OCI-LY7 (cell line): Measurements from ENCODE around the gene FBXO42. TPM values are rescaled to one million over a fixed set of nuclear protein-coding genes. Genes with fewer than 3 reads are reported as not detected.

ENCODE experiments used
- BruUV-seq: library from RNA; stranded (reverse); fragments of 400-500 nt; replicated peaks from 2 replicates; lab custom pipeline; 2021; lab: Mats Ljungman, UMichigan
- CTCF ChIA-PET: fragments of 300-600 bp; sonication (Branson Sonifier 250); formaldehyde crosslinking; loops from one replicate; lab custom pipeline; 2022; ENCODE audit warnings: antibody characterized with exemption; ENCODE audit not compliant: unreplicated experiment; lab: Charles Lee
- POLR2A ChIA-PET: fragments of 300-600 bp; sonication (Branson Sonifier 250); formaldehyde crosslinking; loops from one replicate; lab custom pipeline; 2022; ENCODE audit warnings: antibody characterized with exemption; lab: Charles Lee
- DNase-seq: peaks from one replicate; pipeline ENCODE4 v3.0.0-alpha.2; 2015; ENCODE audit warnings: low spot score
- H2AFZ ChIP-seq: fragments of 200-600 bp; sonication (generic), shearing (Covaris generic); 2 replicates; pipeline ENCODE4 v1.6.1; 2014; ENCODE audit warnings: mild to moderate bottlenecking, antibody characterized with exemption, low read length, moderate library complexity
- H3K27ac ChIP-seq: fragments of 200-600 bp; sonication (generic); 2 replicates; pipeline ENCODE4 v1.5.1; 2014; ENCODE audit warnings: mixed run types, low read depth, mild to moderate bottlenecking, moderate library complexity, low read length, inconsistent platforms; ENCODE audit not compliant: poor library complexity, severe bottlenecking
- H3K36me3 ChIP-seq: fragments of 200-600 bp; sonication (generic); 2 replicates; pipeline ENCODE4 v1.6.1; 2014; ENCODE audit warnings: mild to moderate bottlenecking, antibody characterized with exemption, low read length, moderate library complexity, mixed read lengths; ENCODE audit not compliant: insufficient read depth
- H3K4me1 ChIP-seq: fragments of 200-600 bp; sonication (generic); 2 replicates; pipeline ENCODE4 v1.5.1; 2014; ENCODE audit warnings: mild to moderate bottlenecking, low read length; ENCODE audit not compliant: insufficient read depth, poor library complexity, severe bottlenecking
- H3K4me2 ChIP-seq: fragments of 200-600 bp; sonication (generic); 2 replicates; pipeline ENCODE4 v1.6.1; 2014; ENCODE audit warnings: mild to moderate bottlenecking, low read length
- H3K4me3 ChIP-seq: fragments of 200-600 bp; sonication (generic); 2 replicates; pipeline ENCODE4 v1.5.1; 2014; ENCODE audit warnings: mild to moderate bottlenecking, low read depth, low read length; ENCODE audit not compliant: poor library complexity, severe bottlenecking
- H3K79me2 ChIP-seq: fragments of 200-600 bp; sonication (generic); 2 replicates; pipeline ENCODE4 v1.6.1; 2016; ENCODE audit warnings: low read depth, mild to moderate bottlenecking, low read length, moderate library complexity, mixed read lengths; ENCODE audit not compliant: insufficient read depth
- H3K9me2 ChIP-seq: fragments of 200-600 bp; sonication (generic); 2 replicates; pipeline ENCODE4 v1.6.1; 2016; ENCODE audit warnings: mild to moderate bottlenecking, low read length, mixed read lengths; ENCODE audit not compliant: insufficient read depth
- H3K9me3 ChIP-seq: fragments of 200-600 bp; sonication (generic); 2 replicates; pipeline ENCODE4 v1.6.1; 2014; ENCODE audit warnings: mild to moderate bottlenecking, mixed run types, low read length, mixed read lengths
- H4K20me1 ChIP-seq: fragments of 200-600 bp; sonication (generic); 2 replicates; pipeline ENCODE4 v1.6.1; 2014; ENCODE audit warnings: mild to moderate bottlenecking, antibody characterized with exemption, low read length, moderate library complexity, mixed read lengths; ENCODE audit not compliant: insufficient read depth
- CTCF ChIP-seq: fragments of 200-600 bp; sonication (generic); conservative IDR thresholded peaks from 2 replicates; pipeline ENCODE4 v1.5.1; 2014; ENCODE audit warnings: mild to moderate bottlenecking, antibody characterized with exemption, low read length, moderate library complexity, mixed read lengths
- EZH2phosphoT487 ChIP-seq: fragments of 200-600 bp; sonication (generic); IDR thresholded peaks from 2 replicates; pipeline ENCODE4 v1.6.1; 2018; ENCODE audit warnings: low read depth, borderline replicate concordance, mild to moderate bottlenecking, mixed run types, antibody characterized with exemption, low read length, moderate library complexity, mixed read lengths
- intact Hi-C: fragments of 100-400 bp; cut with micrococcal nuclease; formaldehyde crosslinking; loops from one replicate; pipeline ENCODE4 v1.10.0; 2022; ENCODE audit not compliant: unreplicated experiment
- total RNA-seq, 2 experiments: library from RNA; depleted of rRNA in 1 of 2; stranded (reverse); fragments of >200 nt in 1 of 2; shearing (Covaris generic) in 1 of 2; gene quantifications; 2 replicates each; pipeline ENCODE4 v1.2.3, GENCODE V29; 2014 to 2022

The FBXO42 gene
- total RNA-seq, 2 experiments from 2014 or later, result 20.0 to 22.9 TPM

- H2AFZ ChIP-seq, result no peak overlapping the region
- H3K79me2 ChIP-seq, result no peaks in the 10 kb centered on the region
- no peak overlapping the region for H3K4me2 ChIP-seq
- no peak overlapping the region for H3K27ac ChIP-seq
- BruUV-seq, result no TSS peak
- ChIA-PET CTCF (no interaction called here), POLR2A (no interaction called here)
- no peak overlapping the region for H3K4me3 ChIP-seq
- no peak for TF ChIP-seq CTCF
- TF ChIP-seq EZH2phosphoT487, result no peak
- no peaks in the 10 kb centered on the region for H4K20me1 ChIP-seq
- no peak for DNase-seq
- H3K36me3 ChIP-seq, result peaks cover 61% of the 10 kb centered on the region
- H3K9me3 ChIP-seq, result no peaks in the 10 kb centered on the region
- H3K9me2 ChIP-seq, result no peaks in the 10 kb centered on the region
- intact Hi-C loops, result loop anchor here (5.0 to 10.0 kb wide), 2 partner anchors 63 to 101 kb away; partner anchors contain the start of gene FBXO42
- peaks cover 20% of the 10 kb centered on the region for H3K4me1 ChIP-seq
These were observed 100.9 kb downstream of the FBXO42 start for GRCh38 chr1:16251381-16251780.

- intact Hi-C loops, result loop anchor here (5.0 to 10.0 kb wide), 2 partner anchors 64 to 102 kb away; partner anchors contain the start of gene FBXO42
- DNase-seq, result no peak
- ChIA-PET POLR2A (no interaction called here), CTCF (no interaction called here)
- H3K4me1 ChIP-seq, result peaks cover 20% of the 10 kb centered on the region
- no TSS peak for BruUV-seq
- no peak overlapping the region for H3K4me3 ChIP-seq
- H3K27ac ChIP-seq, result no peak overlapping the region
- H3K79me2 ChIP-seq, result no peaks in the 10 kb centered on the region
- no peak overlapping the region for H2AFZ ChIP-seq
- no peak overlapping the region for H3K4me2 ChIP-seq
- no peaks in the 10 kb centered on the region for H3K9me2 ChIP-seq
- no peaks in the 10 kb centered on the region for H4K20me1 ChIP-seq
- no peak for TF ChIP-seq CTCF
- TF ChIP-seq EZH2phosphoT487, result no peak
- no peaks in the 10 kb centered on the region for H3K9me3 ChIP-seq
- peaks cover 57% of the 10 kb centered on the region for H3K36me3 ChIP-seq
These were observed 101.6 kb downstream of the FBXO42 start for GRCh38 chr1:16250524-16251251.
